Erythroblast (primary cell): ENCODE measurements around the gene LGALS14.

ENCODE experiments used
- GATA1 ChIP-seq: IDR thresholded peaks from 2 replicates; pipeline ENCODE4 v1.6.1; 2011; ENCODE audit warnings: low read depth, mild to moderate bottlenecking, control low read depth, low read length, moderate library complexity
- POLR2A ChIP-seq: IDR thresholded peaks from 2 replicates; pipeline ENCODE4 v1.6.1; 2011; ENCODE audit warnings: mild to moderate bottlenecking, low read length

DNA sequence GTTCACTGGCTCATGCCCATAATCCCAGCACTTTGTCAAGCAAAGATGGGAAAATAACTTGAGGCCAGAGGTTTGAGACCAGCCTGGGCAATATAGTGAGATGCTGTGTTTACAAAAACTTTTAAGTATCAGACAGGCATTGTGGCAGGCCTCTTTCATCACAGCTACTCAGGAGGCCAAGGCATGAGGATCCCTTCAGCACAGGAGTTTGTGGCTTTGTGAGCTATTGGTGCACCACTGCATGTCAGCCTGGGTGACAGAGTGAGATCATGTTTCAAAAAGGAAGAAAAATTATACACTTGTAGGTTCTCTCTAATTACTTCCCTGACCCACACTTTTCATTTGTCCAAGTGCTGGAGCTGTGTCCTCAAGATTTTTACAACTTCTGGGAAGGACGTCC, 11.5 kb upstream of the LGALS14 start:
- TF ChIP-seq POLR2A (no peak), GATA1 (no peak)
